Kidney epithelial cell (primary cell): ENCODE data around the gene BABAM1. TPM values are rescaled to one million over a fixed set of nuclear protein-coding genes. Genes with fewer than 3 reads are reported as not detected.

Experiments
- DNase-seq: peaks from one replicate; pipeline ENCODE4 v3.0.0-alpha.2; 2010; ENCODE audit warnings: low read depth
- H3K27me3 ChIP-seq: 2 replicates; pipeline ENCODE4 v1.6.0; 2011; ENCODE audit warnings: low read length; ENCODE audit not compliant: control insufficient read depth, insufficient read depth
- H3K36me3 ChIP-seq: 2 replicates; pipeline ENCODE4 v1.5.1; 2011; ENCODE audit warnings: low read length; ENCODE audit not compliant: control insufficient read depth, insufficient read depth
- H3K4me3 ChIP-seq: 2 replicates; pipeline ENCODE4 v1.5.1; 2011; ENCODE audit warnings: low read depth, mild to moderate bottlenecking, control low read depth, low read length
- CTCF ChIP-seq: IDR thresholded peaks from 2 replicates; pipeline ENCODE4 v1.5.1; 2011; ENCODE audit warnings: mild to moderate bottlenecking, moderate library complexity, low read length, control low read depth, inconsistent platforms; ENCODE audit not compliant: insufficient read depth, poor library complexity, severe bottlenecking
- total RNA-seq: library from RNA; depleted of rRNA; stranded (reverse); fragments of >200 nt; gene quantifications from 2 replicates; pipeline ENCODE4 v1.2.3, GENCODE V29; 2015

BABAM1 gene
- total RNA-seq, 1 donor from 2014 or later, result 101 TPM

DNA sequence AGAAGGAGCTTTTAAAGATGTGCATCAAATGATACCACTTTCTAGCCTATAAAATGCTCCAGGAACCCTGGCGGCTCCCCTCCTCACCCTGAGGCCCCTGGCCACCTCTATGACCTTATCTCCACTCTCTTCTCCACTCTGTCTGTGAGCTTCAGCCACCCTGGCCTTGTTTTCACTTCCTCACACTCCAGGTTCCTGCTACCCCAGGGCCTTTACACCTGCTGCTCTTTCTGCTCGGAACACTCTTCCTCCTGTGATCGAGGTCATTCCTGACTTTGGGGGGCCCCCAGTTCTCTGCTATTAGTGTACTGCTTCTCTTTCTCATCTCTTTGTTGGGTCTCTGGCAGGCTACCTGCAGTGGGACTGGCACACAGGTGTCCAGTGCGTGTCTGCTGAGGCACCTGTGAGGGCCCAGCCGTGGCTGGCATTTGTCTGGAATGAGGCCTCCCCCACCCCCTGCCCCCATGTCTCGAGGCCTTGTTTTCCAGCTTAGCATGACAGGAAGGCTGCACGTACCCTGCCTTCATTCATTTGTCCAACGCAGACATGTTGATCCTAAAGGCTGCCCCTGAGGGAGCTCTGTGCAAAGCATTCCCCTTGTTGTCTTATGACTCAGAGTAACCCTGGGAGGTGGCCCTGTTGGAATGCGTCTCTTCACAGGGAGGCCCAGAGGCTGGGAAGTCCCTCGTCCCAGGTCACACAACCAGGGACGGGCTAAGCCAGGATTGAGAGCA is 44.4 kb downstream of the BABAM1 start:
- no peak for TF ChIP-seq CTCF
- H3K27me3 ChIP-seq, result no peaks in the 10 kb centered on the region
- peak; percentile 63 for DNase-seq
- no peak overlapping the region for H3K4me3 ChIP-seq
- H3K36me3 ChIP-seq, result peaks cover 3% of the 10 kb centered on the region

DNA sequence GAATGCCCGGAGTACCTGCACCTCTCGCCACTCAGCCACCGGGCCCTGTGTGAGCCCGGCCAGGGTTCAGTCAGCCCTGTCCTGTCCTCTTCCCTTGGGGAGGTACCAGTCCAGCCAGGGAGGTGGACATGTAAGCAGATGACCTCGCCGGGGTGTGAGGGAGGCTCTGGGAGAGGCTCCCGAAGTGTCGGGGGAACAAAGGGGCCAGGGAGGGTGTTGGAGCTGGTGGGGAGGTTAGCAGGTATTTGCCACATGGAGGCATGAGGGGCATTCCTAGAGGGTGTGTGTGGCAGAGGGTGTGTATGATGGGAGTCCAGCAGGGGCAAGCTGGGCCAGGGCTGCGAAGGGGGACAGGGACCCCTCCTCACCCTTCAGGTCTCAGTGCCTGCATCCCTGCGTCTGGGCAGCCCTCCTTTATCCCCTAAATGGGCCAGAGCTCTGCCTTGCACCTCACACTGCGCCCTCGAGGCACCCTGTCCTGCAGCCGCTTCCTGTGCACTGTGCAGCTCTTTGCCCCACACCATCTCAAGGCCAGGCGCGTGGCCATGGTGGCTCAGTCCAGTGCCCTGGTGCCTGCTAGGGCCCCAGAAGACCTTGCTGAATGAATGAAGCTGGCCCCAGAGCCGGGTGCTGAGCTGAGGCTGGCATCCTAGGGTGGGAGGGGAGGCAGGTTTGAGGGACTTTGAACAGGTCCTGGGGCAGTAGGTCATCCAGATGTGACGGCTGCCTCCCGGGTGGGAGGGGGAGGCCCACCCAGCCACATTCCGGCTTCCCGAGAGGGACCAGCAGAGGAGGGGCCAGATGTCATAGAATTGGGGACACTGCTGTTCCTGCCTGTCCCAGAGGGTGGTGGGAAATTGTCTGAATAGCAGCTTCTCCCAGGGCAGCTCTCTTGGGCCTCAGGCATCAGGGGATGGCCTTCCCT is 45.2 kb downstream of the BABAM1 start:
- no peak for DNase-seq
- H3K4me3 ChIP-seq, result no peak overlapping the region
- H3K27me3 ChIP-seq, result no peaks in the 10 kb centered on the region
- TF ChIP-seq CTCF, result no peak
- peaks cover 3% of the 10 kb centered on the region for H3K36me3 ChIP-seq

GRCh38 chr19:17314007-17314593 is 46.9 kb downstream of the BABAM1 start:
- TF ChIP-seq CTCF, result no peak
- no peak for DNase-seq
- Histone ChIP-seq H3K4me3 (no peak overlapping the region), H3K36me3 (peaks cover 3% of the 10 kb centered on the region), H3K27me3 (no peaks in the 10 kb centered on the region)

- TF ChIP-seq CTCF, result no peak
- Histone ChIP-seq H3K27me3 (no peaks in the 10 kb centered on the region), H3K4me3 (no peak overlapping the region), H3K36me3 (peaks cover 5% of the 10 kb centered on the region)
- DNase-seq, result no peak
These were observed 51.7 kb downstream of the BABAM1 start for GRCh38 chr19:17318966-17319365.

DNA sequence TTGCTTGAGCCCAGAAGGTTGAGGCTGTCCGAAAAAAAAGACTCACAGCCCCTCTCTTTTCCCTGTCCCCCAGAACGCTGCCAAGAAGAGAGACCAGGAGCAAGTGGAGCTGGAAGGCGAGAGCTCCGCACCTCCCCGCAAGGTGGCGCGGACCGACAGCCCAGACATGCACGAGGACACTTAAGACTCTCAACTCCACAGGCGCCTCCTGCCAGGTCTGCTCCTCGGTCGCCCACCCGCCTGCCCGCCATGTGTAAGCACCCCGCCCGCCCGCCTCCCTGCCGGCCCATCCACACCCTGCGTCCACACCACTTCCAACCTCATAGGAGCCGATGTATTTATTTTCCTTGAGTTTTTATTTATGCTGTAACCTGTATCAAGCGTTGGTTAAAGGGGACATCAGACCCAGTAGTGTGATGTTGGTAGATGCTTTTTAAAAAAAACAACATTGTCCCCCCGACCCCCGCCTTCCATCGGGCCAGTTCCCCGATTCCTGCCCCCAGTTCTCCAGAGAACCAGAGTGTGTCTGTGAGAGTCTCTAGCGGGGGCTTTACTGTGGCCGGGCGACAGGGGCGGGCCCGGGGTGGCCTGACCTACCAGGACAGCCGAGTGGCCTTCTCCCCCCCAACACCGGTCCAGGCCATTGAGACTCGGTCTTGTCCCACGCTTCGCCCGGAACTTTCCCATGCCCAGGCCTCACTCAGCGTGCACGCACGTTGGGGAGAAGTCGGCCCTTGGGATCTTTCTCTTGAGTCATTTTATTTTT is 52.4 kb downstream of the BABAM1 start:
- no peak for DNase-seq
- Histone ChIP-seq H3K27me3 (no peaks in the 10 kb centered on the region), H3K36me3 (peaks cover 4% of the 10 kb centered on the region), H3K4me3 (no peak overlapping the region)
- no peak for TF ChIP-seq CTCF
